ENCODE measurements around the gene NELL1.

NELL1 gene

DNA sequence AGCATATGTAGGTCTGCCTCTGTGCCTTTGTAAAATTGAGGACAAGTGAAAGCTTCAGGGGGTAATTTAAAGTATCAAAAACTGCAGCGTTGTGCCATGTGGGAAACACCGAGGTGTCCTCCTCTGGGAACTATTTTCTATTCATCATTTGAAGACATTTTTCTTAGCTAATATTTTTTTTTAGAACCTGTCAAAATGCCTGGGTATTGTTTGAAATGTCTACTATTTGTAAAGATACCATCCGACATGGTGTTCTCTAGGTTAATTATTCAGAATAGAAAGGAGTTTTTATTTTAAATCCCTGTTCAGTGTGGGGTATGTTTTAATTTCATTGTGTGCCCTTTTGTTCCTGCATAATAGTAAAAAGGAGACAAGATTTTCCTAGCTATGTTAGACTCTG, 490.8 kb downstream of the NELL1 start:
- no peak overlapping the region for H3K27ac ChIP-seq
- no peak for DNase-seq (ENCODE audit: low read depth, low spot score)

DNA sequence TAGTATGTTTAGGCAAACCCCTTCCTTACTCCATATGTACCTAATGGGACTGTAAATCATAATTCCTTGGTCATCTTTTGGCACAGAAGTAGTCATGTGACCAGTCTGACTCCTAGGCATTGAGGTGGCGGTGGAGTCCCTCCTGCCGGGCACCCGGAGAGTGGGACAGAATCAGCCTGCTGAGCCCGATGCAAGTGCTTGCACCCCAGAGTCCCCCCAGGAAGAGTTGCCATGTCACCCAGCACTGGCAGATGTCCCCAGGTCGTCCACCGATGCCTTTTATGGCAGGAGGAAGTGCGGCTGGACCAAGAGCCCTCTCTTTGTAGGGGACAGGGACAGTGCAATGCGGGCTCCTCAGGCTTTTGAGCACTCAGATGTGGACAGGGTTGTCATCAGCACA, 500.3 kb downstream of the NELL1 start:
- H3K27ac ChIP-seq, result no peak overlapping the region

DNA sequence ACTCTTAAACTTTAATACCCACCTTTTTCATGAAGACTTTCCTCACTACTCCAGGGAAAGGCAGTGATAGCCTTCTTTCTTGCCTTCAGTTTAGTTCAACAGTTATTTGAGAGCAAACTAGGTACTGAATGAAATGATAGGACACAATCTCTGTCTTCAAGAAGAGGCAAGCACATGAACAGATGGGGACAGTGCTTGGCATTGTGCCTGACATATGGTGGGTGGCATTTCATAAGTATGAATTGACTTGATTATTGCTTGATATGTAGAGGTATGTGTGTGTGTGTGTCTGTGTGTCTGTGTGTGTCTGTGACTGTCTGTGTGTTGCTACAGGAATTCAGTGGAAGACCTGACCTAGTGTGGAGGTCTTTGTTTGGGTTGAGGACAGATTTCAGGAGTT, 504.1 kb downstream of the NELL1 start:
- DNase-seq (ENCODE audit: low read depth, low spot score), result no peak
- H3K27ac ChIP-seq, result no peak overlapping the region

More for the DNA sequence above, 500.3 kb downstream of the NELL1 start:
- DNase-seq (ENCODE audit: low read depth, low spot score), result no peak

DNA sequence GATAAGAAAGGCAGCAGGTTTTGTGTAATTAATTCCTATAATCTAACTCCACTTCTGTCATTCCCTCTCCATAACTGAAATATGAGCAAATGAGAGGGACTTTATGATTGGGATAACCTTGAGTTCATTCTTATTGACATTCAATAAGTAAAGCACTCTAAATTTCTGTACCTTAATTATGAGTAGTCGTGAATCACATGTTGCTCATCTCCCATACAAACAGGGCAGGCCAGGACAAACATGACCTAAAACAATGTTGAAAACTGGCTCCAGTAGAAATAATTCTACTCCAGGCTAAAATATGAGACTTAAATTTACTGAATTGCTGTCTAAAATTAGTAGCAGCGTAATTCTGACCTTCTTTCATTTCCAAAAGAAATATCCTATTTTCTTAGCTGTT, 505.4 kb downstream of the NELL1 start:
- H3K27ac ChIP-seq, result no peak overlapping the region
- no peak for DNase-seq (ENCODE audit: low read depth, low spot score)

DNA sequence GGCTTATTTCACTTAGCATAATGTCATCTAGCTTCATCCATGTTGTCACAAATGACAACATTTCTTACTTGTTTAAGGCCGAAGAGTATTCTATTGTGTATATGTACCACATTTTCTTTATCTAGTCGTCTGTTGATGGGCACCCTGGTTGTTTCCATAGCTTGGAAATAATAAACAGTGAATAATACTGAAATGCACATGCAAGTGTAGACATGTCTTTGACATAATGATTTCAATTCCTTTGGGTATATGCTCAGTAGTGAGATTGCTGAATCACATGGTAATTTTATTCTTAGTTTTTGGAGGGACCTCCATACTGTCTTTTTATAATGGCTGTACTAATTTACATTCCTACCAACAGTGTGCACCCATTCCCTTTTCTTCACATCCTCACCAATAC, 508.0 kb downstream of the NELL1 start:
- DNase-seq (ENCODE audit: low read depth, low spot score), result peak; percentile 2
- H3K27ac ChIP-seq, result no peak overlapping the region

DNA sequence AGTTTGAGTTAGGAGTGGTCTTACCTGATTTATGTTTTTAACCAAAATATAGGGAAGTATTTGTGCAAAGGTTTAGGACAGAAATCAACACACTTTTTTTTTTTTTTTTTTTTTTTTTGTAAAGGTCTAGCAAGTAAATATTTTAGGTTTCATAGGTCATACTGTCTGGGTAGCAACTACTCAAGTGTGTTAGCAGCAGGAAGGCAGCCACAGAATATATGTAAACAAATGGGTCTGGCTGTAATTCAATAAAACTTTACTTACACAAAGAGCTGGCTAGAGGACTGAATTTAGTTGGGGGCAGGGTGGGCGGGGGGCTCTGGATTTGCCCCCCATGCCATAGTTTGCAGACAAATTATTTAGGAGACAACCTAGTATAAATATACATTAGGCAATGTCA, 510.4 kb downstream of the NELL1 start:
- H3K27ac ChIP-seq, result no peak overlapping the region
- DNase-seq (ENCODE audit: low read depth, low spot score), result no peak

DNA sequence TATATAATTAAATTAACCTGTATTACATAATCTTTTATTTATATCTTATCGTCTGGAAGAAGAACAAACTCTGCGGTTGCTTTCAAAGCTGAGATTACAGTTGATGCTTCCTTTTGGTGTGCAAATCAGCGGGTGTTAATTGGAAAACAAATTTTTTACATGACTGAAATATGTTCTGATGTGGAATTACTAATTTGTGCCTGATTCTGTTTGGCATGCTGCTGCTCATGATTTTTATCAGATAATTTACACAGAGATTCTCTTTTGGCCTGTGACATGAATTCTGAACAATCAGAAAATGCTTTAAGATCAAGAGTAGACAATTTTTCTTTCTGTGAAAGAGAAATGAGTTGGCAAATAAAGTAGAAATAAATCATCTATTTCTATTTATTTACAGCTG, 510.8 kb downstream of the NELL1 start:
- no peak overlapping the region for H3K27ac ChIP-seq
- no peak for DNase-seq (ENCODE audit: low read depth, low spot score)

DNA sequence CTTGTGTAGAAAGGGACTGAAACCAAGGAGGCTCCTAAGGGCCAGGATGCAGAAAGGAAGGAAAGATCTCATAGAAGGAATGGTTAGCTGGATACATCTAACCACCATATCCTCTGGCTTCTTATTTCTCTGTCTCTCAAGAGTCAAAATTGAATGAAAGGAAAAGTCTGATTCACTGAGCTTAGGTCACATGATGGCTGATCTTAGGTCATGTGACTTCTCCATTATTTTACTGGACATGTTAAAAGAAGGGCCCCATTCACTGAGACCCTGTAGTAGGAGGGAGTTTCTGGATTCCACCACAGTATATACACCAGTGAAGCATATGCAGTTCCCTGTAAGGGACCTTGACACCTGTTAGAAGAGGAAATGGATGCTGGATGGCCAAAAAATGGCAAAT, 516.6 kb downstream of the NELL1 start:
- DNase-seq (ENCODE audit: low read depth, low spot score), result no peak
- H3K27ac ChIP-seq, result no peak overlapping the region

DNA sequence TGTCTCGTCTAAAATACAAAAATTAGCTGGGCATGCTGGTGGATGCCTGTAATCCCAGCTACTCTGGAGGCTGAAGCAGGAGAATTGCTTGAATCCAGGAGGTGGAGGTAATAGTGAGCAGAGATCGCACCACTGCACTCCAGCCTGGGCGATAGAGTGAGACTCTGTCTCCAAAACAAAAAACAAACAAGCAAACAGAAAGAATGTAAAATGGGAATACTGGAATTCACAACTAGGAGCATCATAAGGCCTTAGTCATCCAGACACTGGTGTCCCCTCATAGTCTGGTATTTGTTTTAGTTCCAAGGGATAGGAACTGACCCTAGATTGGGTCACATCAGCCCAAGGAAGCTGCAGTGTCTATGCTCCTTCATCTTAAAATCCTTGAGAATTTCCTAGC, 520.8 kb downstream of the NELL1 start:
- no peak overlapping the region for H3K27ac ChIP-seq
- no peak for DNase-seq (ENCODE audit: low read depth, low spot score)

DNA sequence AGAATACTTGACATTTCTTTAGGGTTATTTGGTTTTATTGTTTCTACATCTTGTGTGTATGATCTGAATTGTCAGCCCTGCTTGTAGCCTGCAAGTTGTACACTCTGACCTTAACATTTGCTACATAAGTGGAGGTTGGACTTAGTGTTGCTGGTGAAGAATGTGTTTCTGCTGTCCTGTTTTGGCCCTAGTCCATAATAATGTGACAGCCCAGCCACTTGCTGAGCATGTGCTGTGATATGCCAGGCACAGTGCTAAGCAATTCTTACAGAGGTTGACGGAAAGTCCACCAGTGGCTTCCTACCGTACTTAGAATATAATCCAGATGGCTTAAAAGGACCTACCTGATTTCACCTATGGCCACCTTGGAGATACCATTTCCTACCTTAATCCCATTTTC, 526.6 kb downstream of the NELL1 start:
- H3K27ac ChIP-seq, result no peak overlapping the region
- no peak for DNase-seq (ENCODE audit: low read depth, low spot score)

DNA sequence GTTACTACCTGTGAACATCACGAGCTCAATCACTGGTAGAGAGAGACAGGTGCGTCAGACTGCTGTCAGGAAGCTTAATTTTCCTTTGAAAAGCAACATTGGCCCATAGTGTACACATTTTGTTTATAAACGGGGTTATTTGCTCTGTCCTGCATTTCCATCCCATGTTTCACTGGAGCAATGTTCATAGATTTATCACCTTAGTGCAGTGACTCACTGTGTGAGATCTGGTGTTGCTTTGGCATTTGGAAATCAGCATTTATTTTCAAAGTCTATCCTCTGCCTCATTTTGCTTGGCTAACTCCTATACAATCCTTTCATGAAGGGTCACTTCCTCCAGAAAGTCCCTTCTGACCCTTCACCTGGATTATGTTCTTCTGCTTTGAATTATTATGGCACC, 529.1 kb downstream of the NELL1 start:
- no peak overlapping the region for H3K27ac ChIP-seq
- DNase-seq (ENCODE audit: low read depth, low spot score), result no peak

DNA sequence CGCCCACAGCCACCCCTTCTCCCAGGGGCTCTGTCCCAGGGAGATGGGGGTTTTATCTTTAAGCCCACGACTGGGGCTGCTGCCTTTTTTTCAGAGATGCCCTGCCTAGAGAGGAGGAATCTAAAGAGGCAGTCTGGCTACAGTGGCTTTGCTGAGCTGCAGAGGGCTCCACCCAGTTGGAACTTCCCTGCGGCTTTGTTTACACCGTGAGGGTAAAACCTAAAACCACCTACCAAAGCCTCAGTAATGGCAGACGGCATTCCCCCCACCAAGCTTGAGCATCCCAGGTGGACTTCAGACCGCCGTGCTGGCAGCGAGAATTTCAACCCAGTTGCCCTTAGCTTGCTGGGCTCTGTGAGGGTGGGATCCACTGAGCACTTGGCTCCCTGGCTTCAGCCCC, 535.8 kb downstream of the NELL1 start:
- no peak for DNase-seq (ENCODE audit: low read depth, low spot score)
- H3K27ac ChIP-seq, result no peak overlapping the region

DNA sequence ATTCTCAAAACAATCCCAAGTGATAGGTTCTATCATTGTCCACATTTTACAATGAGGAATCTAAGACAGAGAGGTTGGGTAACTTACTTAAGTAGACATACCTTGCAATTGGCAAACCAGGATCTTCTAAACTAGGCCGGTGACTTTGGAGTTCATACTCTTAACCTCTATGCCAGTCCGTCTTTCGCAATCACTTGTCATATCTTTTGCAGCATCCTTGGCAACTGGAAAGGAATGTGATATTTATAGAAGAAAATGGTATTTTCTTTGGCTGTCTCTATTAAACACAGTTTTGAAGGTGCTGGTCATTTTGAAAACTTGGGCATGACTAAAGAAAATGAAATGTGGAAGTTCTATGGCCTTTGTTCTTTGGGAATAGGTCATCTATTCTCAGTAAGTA, 556.5 kb downstream of the NELL1 start:
- DNase-seq (ENCODE audit: low read depth, low spot score), result no peak

DNA sequence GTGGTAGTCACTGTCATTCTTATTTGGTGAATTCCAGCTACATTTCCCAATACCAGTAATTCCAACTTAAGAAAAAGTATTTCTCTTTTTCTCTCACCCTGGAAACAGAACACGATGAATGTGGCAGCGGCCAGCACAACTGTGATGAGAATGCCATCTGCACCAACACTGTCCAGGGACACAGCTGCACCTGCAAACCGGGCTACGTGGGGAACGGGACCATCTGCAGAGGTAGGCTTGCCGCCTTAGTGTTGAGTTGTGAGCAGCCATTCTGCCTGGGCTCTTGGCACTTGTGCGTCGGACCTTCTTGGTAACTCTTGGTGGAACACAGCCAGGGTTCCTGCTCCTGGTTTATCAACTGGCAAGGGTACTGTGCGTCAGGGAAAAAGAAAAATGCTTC, 559.8 kb downstream of the NELL1 start:
- H3K27ac ChIP-seq, result no peak overlapping the region
- DNase-seq (ENCODE audit: low read depth, low spot score), result no peak

More for the DNA sequence above, 556.5 kb downstream of the NELL1 start:
- no peak overlapping the region for H3K27ac ChIP-seq

DNA sequence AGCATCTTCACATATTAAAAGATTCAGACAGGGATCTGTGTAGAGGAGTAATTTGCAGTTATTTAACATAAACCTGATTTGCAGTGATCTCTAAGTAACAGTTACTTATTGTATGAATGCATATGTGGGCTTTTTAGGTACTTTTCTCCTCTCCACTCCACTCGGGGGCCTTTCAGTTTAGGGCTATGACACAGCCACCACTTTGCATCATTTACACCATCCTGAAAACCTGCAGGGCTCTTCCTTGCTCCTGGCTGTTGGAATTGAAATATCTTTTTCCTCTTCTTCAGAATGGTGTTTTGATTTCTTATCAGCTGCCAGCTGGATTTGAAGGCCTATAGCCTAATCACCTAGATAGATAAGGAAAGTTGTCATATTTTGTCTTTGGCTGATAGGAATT, 580.8 kb downstream of the NELL1 start:
- no peak overlapping the region for H3K27ac ChIP-seq
- no peak for DNase-seq (ENCODE audit: low read depth, low spot score)

DNA sequence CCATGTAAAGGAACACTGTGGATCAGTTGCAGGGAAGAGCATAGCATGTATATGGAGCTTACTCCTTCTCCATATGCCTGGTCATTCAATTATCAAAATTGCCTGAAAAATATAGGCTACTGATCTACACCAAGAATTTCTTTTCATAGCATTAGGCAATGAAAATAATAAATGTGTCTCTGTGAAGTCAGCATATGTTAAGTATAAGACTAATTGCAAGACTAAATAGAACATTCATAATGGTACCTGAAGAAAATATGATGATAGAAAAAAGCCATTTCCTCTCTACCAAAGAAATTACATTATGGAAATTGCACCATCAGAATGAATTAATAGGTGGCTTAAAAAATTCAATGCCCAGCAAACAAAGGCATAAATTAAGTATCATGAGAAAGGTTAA, 584.7 kb downstream of the NELL1 start:
- DNase-seq (ENCODE audit: low read depth, low spot score), result no peak

DNA sequence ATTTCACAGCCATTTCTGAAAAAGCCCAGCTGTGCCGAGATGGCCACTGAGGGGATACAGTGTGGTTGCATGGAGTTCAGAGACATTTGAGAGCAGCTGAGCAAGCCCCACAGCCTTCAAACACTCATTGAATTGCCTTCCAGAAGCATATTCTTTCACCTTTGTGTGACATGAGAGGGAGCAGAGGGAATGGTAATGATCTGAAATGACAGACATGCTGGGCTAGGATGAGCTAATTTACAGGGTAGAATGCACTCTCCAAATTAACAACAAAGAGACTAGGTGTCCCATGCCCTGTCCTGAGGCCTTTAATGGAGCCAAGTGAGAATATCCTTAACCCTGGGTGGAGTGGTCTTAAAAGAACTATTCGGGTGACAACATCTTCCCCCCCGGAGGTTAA, 585.4 kb downstream of the NELL1 start:
- no peak for DNase-seq (ENCODE audit: low read depth, low spot score)
- no peak overlapping the region for H3K27ac ChIP-seq

More for the DNA sequence above, 584.7 kb downstream of the NELL1 start:
- H3K27ac ChIP-seq, result no peak overlapping the region

DNA sequence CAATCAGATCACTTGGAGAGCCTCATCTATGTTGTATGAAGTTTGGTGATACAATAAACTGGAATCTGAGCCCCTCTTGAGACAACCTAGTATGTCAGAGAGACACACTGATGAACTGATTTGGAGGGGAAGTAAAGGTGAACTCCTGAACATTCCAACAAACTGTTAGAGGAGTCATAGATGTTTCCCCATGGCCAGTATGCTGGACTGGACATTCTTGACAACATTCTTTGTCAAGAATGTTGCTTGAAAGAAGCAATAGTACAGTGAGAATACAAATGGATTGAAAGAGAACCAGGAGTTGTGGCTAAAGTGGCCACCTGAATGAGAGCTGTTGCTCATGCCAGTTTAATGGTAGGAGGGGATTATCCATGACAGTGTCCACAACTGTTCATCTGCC, 588.1 kb downstream of the NELL1 start:
- no peak overlapping the region for H3K27ac ChIP-seq
- no peak for DNase-seq (ENCODE audit: low read depth, low spot score)

DNA sequence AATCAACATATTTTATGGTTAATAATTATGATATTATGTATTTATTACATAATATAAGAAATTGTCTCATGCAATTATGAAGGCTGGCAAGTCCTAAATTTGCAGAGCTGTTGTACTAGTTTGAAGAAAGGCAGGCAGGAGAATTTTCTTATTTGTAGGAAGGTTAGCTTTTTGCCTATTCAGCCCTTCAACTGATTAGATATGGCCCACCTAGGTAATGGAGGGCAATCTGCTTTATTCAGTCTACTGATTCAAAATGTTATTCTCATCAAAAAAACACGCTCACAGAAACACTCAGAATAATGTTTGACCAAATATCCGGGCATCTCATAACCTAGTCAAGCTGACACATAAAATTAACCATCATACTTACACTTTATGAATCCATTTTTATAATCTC, 589.0 kb downstream of the NELL1 start:
- H3K27ac ChIP-seq, result no peak overlapping the region
- DNase-seq (ENCODE audit: low read depth, low spot score), result no peak

DNA sequence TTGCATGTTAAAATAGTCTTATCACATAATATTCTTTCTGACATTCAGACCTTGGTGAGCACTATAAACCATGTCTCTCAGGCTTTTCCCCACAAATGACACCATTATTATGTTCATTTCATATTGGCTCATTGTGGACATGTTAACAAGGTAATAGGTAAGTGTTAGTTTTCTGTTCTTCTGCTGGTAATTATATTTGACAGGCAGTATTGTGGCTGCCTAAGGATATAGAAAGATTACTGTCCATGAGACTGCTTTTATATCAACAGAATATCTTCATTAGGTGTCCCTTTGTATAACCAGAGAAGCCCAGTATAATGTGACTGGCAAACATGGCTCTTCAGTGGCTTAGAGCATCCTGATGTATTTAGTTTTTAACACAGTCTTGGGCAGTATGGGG, 590.7 kb downstream of the NELL1 start:
- H3K27ac ChIP-seq, result no peak overlapping the region
- DNase-seq (ENCODE audit: low read depth, low spot score), result no peak

DNA sequence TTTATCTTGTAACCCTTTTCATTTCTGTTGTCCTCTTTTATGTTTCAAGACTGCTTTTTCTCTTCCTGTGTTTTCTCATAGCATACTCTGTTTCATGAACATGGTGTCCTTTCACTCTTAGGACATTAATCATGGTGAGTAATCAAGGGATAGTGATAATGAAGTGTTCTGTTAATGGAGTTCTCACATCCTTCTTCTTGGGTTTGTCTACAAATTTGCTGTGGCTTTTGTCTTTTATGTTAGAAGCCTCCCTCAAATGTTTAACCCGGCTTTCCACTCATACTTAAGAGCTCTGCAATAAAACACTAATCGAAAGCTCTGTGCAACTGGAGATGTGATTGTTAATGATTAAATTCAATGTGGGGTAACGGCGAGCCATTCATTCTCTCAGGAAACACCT, 593.6 kb downstream of the NELL1 start:
- DNase-seq (ENCODE audit: low read depth, low spot score), result no peak
- H3K27ac ChIP-seq, result no peak overlapping the region

DNA sequence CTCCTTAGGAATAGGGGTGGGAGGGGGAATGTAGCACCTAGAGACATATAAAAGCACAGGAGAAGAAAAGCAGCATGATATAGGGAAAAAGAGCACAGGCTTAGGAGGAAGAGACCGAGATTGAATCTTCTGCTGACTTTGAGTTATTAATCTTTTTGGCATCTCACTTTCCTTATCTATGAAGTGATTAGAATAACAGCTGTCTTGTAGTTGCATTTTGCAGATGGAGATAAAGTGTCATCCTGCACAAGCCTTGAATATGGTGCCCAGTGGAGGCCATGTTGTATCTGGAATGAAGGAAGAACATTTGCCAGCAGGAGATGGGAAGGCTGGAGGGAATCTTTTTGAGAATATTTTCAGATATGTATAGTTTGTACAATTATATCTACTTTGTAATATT, 594.7 kb downstream of the NELL1 start:
- no peak overlapping the region for H3K27ac ChIP-seq
- no peak for DNase-seq (ENCODE audit: low read depth, low spot score)

DNA sequence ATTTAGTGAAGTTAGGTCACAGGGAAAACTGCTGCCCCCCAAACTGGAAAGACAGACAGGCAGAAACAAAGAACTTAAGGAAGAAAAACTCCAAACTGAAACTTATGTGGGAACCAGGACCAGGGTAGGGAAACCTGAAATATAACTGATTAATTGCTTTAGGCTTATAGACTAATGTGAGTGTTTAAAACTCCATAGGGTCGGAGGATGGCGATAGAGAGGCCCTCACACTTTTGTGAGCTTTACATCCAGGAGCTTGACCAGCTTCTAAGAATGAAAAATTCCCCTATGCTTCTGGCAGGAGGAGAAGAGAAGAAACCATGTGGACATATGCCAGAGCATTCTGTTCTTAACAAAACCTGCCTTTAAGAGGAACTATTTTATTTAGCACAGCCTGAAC, 598.6 kb downstream of the NELL1 start:
- DNase-seq (ENCODE audit: low read depth, low spot score), result no peak
- no peak overlapping the region for H3K27ac ChIP-seq
